Lower leg skin (tissue), 3 donors: ENCODE measurements around the gene VAV2.

Experiments used
- POLR2A ChIP-seq, 2 donors: fragments of 450-650 bp; IDR thresholded peaks; one replicate each; pipeline ENCODE4 v1.6.1; 2016 to 2017; ENCODE audit warnings: antibody characterized with exemption in 2 of 2, mild to moderate bottlenecking in 1 of 2, moderate library complexity in 1 of 2
- TF ChIP-seq, protein P1 (sequence below), 3 donors: fragments of 450-650 bp; IDR thresholded peaks; one replicate each; pipeline ENCODE4 v1.5.1; 2016; ENCODE audit warnings: antibody characterized with exemption in 3 of 3, mild to moderate bottlenecking in 3 of 3, moderate library complexity in 2 of 3

DNA sequence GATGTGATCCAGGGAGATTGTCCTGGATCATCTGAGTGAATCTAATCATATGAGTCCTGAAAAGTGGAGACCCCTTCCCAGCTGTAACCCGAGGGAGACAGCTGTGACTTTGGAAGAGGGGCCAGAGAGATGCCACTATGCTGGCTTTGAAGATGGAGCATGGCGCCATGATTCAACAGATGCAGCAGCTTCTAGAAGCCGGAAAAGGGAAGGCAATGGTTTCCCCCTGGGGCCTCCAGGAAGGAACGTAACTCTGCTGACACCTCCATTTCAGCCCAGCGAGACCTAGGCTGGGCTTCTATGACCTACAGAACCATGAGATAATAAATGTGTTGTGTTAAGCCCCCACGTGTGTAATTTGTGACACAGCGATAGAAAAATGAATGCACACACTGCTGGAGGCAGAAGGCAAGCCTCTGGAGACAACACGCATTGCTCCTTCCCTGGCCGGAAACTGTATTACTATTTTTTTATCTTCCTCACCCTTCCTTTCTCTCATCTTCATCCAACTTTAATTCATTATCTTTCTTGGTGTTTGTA is 237.4 kb downstream of the VAV2 start:
- TF ChIP-seq, protein P1, sequence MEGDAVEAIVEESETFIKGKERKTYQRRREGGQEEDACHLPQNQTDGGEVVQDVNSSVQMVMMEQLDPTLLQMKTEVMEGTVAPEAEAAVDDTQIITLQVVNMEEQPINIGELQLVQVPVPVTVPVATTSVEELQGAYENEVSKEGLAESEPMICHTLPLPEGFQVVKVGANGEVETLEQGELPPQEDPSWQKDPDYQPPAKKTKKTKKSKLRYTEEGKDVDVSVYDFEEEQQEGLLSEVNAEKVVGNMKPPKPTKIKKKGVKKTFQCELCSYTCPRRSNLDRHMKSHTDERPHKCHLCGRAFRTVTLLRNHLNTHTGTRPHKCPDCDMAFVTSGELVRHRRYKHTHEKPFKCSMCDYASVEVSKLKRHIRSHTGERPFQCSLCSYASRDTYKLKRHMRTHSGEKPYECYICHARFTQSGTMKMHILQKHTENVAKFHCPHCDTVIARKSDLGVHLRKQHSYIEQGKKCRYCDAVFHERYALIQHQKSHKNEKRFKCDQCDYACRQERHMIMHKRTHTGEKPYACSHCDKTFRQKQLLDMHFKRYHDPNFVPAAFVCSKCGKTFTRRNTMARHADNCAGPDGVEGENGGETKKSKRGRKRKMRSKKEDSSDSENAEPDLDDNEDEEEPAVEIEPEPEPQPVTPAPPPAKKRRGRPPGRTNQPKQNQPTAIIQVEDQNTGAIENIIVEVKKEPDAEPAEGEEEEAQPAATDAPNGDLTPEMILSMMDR (IDR thresholded peaks at IDR 0.05), result no peak
- no peak for TF ChIP-seq POLR2A (IDR thresholded peaks at IDR 0.05)
